ENCODE measurements around the gene PACRG.

PACRG gene

GRCh38 chr6:162829013-162829742 lies 101.4 kb downstream of the PACRG start:
- TF ChIP-seq CREB5 (CRISPR knock-in tag; IDR thresholded peaks at IDR 0.05; ENCODE audit: low read depth) (no peak), PATZ1 (CRISPR knock-in tag; IDR thresholded peaks at IDR 0.05; ENCODE audit: borderline replicate concordance) (no peak), ZC3H10 (CRISPR knock-in tag; IDR thresholded peaks at IDR 0.05) (no peak), ZNF565 (CRISPR knock-in tag; conservative IDR thresholded peaks at IDR 0.05; ENCODE audit: low read depth) (no peak), GLIS3 (CRISPR knock-in tag; IDR thresholded peaks at IDR 0.05) (no peak), TOX (CRISPR knock-in tag; IDR thresholded peaks at IDR 0.05; ENCODE audit: borderline replicate concordance) (no peak), SNAI2 (CRISPR knock-in tag; IDR thresholded peaks at IDR 0.05) (no peak), ESRRG (CRISPR knock-in tag; IDR thresholded peaks at IDR 0.05) (no peak), ZNF70 (CRISPR knock-in tag; IDR thresholded peaks at IDR 0.05) (no peak), ISL1 (CRISPR knock-in tag; IDR thresholded peaks at IDR 0.05) (no peak), CSDC2 (CRISPR knock-in tag; IDR thresholded peaks at IDR 0.05) (no peak), ZFP30 (CRISPR knock-in tag; IDR thresholded peaks at IDR 0.05) (no peak)
- ATAC-seq, result no peak

GRCh38 chr6:162833776-162834175 lies 106.0 kb downstream of the PACRG start:
- TF ChIP-seq PATZ1 (CRISPR knock-in tag; IDR thresholded peaks at IDR 0.05; ENCODE audit: borderline replicate concordance), result no peak
- no peak for TF ChIP-seq SNAI2 (CRISPR knock-in tag; IDR thresholded peaks at IDR 0.05)
- TF ChIP-seq ZFP3 (CRISPR knock-in tag; IDR thresholded peaks at IDR 0.05), result no peak
- no peak for TF ChIP-seq ZNF8 (CRISPR knock-in tag; IDR thresholded peaks at IDR 0.05)
- TF ChIP-seq ARNTL (CRISPR knock-in tag; IDR thresholded peaks at IDR 0.05; ENCODE audit: borderline replicate concordance, low read depth), result no peak
- TF ChIP-seq CREB5 (CRISPR knock-in tag; IDR thresholded peaks at IDR 0.05; ENCODE audit: low read depth), result no peak
- TF ChIP-seq ZC3H10 (CRISPR knock-in tag; IDR thresholded peaks at IDR 0.05), result no peak
- no peak for TF ChIP-seq ESRRG (CRISPR knock-in tag; IDR thresholded peaks at IDR 0.05)
- no peak for TF ChIP-seq CSDC2 (CRISPR knock-in tag; IDR thresholded peaks at IDR 0.05)
- TF ChIP-seq TSHZ2 (CRISPR knock-in tag; IDR thresholded peaks at IDR 0.05), result no peak
- no peak for TF ChIP-seq ZNF70 (CRISPR knock-in tag; IDR thresholded peaks at IDR 0.05)
- no peak for ATAC-seq

GRCh38 chr6:162845972-162846371 lies 118.2 kb downstream of the PACRG start:
- ATAC-seq, result no peak
- TF ChIP-seq SNAI2 (CRISPR knock-in tag; IDR thresholded peaks at IDR 0.05) (no peak), PPARA (CRISPR knock-in tag; IDR thresholded peaks at IDR 0.05; ENCODE audit: borderline replicate concordance) (no peak), ZFP3 (CRISPR knock-in tag; IDR thresholded peaks at IDR 0.05) (no peak), POU6F1 (CRISPR knock-in tag; IDR thresholded peaks at IDR 0.05; ENCODE audit: borderline replicate concordance, low read depth) (no peak), ESRRG (CRISPR knock-in tag; IDR thresholded peaks at IDR 0.05) (no peak), ZFP30 (CRISPR knock-in tag; IDR thresholded peaks at IDR 0.05) (no peak), TSHZ2 (CRISPR knock-in tag; IDR thresholded peaks at IDR 0.05) (no peak), CSRNP3 (CRISPR knock-in tag; IDR thresholded peaks at IDR 0.05) (no peak), OSR1 (CRISPR knock-in tag; IDR thresholded peaks at IDR 0.05) (no peak), BACH2 (CRISPR knock-in tag; IDR thresholded peaks at IDR 0.05; ENCODE audit: borderline replicate concordance) (no peak), ZNF565 (CRISPR knock-in tag; conservative IDR thresholded peaks at IDR 0.05; ENCODE audit: low read depth) (no peak), ZC3H10 (CRISPR knock-in tag; IDR thresholded peaks at IDR 0.05) (no peak)
